Activated CD8-positive, alpha-beta memory T cell treated with anti-CD3 and anti-CD28 coated beads, Interleukin-2, amount 50 U/mL, for 4 hours (primary cell): ENCODE results near the gene NOTCH2.
"Not testable (repeated sequence)": the region's sequence is repeated elsewhere in the genome, so short reads cannot be mapped to it uniquely, and the experiment has no call there.

ENCODE experiments used
- DNase-seq: peaks from one replicate; pipeline ENCODE4 v3.0.0-alpha.2; 2020

Gene NOTCH2

DNA sequence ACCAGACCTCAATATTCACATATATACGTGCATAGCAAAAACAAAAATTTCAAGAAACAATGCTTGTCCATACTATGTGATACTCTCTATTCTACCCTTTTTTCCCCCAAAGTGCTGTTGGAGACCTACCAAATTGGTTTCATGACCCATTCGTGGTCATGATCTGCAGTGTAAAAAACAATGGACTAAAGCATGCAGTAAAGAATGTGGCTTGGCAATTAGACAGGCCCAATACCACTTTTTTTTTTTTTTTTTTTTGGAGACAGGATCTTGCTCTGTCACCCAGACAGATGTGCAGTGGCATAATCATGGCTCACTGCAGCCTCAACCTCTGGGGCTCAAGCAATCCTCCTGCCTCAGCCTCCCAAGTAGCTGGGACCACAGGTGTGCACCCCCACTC is 21.3 kb downstream of the NOTCH2 start:
- DNase-seq, result not testable (repeated sequence)

DNA sequence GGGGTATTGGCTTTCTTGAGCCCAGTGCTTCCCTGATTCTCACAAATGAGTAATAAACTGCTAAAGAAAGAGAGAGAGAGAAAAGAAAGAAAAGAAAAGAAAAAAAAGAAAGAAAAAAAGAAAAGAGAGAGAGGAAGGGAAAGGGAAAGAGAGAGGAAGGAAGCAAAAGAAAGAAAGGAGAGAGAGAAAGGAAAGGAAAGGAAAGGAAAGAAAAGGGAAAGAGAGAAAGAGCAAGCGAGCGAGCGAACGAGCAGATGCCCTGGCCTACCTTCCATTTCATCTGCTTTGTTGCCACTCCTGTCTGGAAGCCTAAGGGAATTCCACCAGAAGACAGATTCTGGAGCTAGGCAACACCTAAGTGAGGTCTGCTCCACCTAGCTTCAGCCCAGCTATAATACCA is 27.7 kb downstream of the NOTCH2 start:
- not testable (repeated sequence) for DNase-seq

DNA sequence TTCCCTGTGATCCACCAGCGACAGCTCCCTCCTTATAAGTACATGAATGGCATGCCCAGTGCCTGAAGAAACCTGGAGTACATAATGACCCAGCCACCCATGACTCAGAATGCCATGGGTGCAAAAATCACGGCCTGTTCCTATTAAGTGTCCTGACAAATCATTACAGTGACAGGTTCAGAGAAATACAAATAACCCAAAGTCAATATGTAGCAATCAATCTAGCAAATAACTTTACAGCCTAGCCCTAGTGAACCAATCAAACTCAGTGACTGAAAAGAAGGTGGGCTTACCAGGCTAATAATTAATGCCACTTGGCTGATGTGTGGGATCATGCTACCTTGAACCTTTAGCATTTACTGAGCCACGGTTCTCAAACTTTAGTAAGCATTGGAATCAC is 37.2 kb downstream of the NOTCH2 start:
- not testable (repeated sequence) for DNase-seq

DNA sequence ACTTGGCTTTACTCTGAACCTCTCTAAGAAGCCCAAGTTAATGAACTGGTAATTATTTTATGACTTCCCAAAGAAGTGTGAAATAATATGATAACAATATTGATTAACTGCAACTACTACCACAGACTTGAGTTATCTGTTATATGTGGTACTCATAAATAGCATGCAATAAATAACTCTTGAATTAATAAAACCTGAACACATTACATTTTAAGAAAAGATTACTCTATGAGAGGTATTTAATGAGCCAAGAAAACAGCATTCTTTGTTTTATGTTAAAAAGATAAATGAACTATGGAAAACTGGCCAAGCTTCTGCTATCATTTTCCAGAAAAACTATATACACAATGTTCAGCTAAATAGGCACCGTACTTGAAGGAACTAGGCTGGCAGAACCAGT is 45.7 kb downstream of the NOTCH2 start:
- not testable (repeated sequence) for DNase-seq

DNA sequence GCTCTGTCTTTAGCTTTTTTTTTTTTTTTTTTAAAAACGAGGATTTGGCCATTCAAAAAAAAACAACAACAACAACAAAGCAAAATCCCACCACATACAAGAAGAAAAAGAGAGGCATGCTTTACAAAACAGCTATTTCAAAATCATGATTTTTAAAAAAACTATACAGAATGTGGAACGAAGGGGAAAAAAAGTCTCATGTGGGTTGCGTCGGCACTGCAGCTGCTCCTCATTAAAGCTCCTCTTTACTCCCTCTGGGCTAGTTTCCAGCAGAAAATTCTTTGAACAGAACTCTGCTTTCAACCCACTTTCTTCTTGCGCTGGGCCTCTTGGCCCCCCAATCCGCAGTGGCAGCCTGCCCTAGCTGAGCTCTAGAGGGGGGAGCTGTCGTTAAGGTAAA is 54.5 kb downstream of the NOTCH2 start:
- DNase-seq, result not testable (repeated sequence)

DNA sequence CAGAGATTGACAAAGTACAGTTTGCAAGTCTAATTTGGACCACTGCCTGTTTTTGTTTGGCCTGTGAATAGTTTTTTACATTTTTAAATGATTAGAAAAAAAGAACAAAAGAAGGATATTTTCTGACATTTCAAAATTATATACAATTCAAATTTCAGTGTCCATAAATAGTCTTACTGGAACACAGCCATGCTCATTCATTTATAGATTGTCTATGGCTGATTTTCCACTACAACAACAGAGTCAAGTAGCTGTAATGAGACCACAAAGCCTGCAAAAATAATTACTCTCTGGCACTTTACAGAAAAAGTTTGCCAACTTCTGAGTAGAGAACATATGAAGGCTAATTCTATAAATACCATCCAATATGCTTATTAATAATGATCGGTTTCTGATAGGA is 61.1 kb downstream of the NOTCH2 start:
- not testable (repeated sequence) for DNase-seq

DNA sequence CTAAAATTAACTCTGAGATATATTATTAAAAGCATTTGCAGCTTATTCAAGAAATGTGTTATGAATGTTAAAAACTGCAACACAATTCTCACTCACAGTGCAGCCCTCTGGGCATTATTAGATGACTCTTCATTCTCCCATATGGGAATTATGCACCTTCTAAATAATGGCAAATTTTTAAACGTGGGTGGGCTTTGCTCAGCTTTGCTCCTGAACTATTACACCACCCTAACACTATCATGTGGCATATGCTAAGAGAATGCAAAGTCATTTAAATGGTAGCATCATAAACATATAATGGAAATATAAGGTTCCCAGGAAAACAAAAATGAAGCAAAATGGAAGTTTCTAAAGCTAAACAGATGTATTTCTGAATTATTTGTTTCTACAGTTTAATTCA is 61.6 kb downstream of the NOTCH2 start:
- not testable (repeated sequence) for DNase-seq

DNA sequence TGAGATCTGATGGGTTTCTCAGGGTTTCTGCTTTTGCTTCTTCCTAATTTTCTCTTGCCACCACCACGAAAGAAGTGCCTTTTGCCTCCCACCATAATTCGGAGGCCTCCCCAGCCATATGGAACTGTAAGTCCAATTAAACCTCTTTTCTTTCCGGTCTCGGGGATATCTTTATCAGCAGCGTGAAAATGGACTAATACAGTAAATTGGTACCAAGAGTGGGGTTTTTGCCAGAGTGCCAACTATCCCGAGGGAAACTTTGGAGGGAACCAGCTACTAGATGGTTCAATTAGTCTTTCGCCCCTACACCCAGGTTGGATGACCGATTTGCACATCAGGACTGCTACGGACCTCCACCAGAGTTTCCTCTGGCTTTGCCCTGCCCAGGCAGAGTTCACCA is 68.4 kb downstream of the NOTCH2 start:
- not testable (repeated sequence) for DNase-seq

DNA sequence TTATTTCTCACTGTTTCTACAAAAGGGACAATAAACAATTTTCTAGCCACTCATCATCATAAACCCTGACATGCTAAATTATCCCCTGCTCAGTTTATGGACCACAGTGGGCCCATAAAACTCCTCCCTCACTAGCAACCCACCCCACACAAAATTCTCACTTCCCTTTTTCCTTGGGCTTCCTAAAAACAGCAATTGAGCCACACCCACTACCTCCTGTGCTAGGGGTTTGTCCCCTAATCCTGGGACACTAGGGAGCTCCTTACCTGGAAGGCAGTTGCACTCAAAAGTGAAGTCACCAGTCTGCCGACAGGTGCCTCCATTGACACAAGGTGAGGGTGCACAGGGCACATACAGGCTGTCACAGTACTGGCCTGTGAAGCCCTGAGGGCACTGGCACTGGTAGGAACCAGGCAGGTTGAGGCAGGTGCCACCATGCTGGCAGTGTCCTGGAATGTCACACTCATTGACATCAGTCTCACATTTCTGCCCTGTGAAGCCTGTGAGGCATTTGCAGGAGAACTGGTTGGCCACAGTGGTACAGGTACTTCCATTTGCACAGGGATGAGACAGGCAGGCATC is 72.6 kb downstream of the NOTCH2 start:
- DNase-seq, result not testable (repeated sequence)

DNA sequence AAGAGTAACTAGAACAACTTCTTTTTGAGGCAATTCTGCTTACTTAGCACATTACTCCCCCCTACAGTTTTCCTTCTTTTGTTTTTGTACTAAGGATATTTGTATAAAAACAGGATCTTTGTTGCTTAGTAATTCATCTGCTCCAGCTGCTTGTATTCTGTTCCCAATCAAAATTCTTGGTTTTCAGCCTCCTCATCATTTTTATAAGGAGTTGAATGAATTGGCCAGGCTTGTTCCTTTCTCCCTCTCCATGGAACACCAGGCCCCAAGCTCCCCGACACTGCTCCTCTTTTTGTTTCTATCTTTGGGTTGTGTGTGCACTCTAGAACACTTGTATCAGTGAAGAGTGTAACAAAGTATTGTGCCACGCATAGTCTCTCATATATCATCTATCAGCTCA is 73.5 kb downstream of the NOTCH2 start:
- not testable (repeated sequence) for DNase-seq

DNA sequence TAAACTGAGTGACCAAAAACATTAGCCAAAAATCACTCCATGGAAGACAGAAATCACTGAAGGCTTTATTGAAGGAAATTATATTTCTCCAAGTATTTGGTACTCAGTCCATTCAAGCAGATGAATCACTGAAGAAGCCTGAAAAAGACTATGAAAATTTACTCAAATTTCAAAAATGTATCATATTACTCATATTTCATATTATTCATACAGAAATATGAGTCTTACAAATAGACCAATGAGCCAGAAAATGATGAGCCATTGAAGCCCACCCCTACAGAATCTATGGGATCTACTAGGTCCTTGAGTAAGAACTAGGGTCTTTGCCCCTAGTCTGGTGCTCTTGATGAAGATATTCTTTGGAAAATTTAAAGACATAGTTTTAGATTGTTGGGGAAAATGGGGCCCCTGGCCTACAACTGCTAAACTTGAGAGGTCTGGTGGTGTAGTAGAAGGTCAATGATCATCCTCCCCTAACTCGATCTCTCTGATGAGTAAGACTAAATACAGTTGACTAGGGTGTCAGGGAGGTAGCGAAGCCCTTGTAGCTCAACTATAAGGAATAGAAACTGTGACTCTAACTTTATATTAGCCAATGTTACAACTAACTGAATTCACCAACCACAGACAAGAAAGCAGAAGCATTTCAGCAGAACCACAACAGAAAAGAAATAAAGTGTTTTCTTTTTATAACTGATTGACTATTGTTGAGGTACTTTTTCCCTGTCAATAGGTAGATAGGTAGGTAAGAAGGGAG is 81.0 kb downstream of the NOTCH2 start:
- no peak for DNase-seq

DNA sequence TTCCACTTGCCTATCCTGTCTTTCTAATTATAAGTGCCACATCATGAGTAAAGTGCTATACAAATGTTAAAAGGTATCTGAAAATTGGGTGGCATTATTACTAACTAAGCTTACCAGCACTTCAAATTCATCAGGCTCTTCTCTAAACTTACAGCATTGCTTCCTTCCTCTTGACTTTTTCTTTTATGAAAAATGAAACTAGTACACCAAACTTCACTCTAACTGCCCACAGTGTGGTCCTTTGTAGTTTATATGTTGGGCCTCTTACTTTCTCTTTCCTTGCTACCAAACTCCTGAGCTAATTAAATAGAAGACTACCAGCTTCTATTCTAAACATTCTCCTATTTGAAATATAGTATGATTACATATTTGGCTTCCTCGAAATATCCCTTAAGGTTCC is 81.8 kb downstream of the NOTCH2 start:
- DNase-seq, result no peak

DNA sequence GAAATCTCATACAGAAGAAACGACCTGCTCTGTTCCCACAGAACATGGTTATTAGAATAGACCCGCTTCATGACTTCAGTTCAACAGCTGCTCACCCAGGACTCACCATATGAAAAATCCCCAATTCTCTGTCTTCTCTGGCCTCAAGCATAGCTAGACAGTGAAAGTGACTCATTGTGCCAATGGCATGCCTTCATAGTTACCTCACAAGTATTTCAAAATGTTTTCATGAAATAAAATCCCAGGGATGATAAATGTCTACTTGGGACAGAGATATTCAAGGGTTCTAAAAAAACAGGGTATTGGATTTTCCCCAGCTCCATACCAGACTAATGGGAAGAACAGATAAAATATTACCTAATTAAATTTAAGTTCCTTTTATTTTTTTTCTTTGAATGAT is 82.3 kb downstream of the NOTCH2 start:
- no peak for DNase-seq

DNA sequence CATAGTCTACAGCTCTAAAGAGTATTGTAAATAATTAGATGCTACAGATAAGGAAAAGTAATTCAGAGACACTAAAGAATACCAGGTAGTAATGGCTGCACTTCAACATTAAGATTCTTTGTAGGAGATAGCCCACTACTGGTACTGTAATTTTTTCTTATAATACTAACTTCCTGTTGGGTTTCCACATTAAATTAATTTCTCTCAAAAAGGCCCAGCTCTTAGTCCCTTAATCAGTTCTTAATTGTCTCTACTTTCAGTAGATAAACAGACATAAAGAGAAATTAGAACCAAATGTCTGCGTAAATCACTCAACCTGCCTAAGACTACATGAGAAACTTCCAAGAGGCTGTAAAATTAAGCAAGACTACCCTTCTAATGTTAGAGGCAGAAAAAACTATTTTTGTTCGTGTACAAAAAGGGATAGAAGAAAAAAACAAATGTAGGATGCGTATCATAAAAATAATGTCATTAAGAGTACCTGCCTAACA is 83.4 kb downstream of the NOTCH2 start:
- no peak for DNase-seq

DNA sequence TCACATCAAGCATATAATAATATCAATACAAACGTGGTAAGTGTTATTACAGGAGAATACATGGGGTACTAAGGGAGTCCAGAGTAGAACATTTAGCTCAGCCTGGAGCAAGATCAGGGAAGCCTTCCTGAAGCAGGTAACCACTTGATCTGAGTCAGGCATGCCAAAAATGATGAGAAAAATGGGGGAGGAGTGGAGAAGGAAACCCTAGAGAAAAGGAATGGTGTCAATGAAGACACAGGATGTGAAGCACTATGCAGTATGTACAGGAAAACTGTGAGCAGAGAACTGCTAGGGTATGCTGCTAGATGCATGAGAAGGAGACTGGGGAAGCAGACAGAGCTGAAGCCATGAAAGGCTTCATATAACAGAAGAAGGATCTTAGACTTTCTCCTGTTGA is 84.7 kb downstream of the NOTCH2 start:
- DNase-seq, result no peak

DNA sequence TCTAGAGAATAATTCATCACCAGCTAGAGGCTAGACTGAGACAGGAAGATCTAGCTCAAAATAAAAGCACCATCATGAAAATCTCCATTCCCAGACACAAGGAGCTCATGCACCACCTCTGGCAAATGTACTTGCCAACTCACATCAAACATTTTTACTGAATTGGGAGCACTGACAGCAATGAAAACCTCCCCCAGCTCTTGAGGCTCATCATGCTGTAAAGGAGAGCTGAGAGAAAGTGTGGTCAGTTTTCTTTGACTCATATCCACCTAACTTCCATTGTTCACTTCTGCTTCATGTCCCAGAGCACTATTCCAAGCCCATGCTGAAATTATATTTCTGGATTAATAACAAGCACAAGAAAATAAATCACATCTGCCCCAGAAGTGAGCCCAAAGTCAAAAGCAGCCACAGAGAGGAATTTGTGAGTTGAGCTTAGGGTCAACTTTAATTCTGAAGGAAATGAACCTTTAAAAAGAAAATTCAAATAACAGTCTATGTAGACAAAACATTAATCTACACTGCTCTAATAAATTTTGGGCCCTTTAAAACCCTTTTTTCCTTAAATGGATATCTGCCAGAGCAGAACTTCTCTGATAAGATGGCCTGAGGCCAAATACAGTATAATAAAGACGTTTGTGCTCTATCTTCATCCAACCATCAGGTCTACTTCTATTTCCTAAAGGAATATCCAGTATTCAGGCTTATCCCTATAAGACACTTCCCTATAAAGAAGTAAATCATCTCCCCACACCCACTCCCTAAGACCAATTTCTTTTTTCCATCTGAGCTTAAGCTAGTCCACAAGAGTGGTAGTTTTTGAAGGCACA is 87.3 kb downstream of the NOTCH2 start:
- DNase-seq, result no peak

DNA sequence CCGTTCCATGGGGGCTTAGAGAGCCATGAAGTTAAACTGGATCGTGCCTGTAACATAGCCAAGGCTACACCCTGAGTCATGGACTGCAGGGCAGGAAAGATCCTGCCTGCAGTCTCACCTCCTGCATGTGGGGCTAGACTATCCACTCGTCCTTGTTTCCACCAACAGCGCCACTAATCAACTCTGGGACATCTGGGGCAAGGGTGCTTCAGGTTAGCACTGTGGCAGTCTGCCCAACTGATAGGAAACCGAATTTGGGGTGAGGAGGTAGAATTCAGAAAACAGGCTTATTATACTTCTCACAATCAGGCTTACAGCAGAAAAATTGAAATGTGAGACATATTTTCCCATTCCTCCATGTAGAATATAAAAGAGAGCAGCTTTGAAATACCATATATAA is 88.0 kb downstream of the NOTCH2 start:
- no peak for DNase-seq

DNA sequence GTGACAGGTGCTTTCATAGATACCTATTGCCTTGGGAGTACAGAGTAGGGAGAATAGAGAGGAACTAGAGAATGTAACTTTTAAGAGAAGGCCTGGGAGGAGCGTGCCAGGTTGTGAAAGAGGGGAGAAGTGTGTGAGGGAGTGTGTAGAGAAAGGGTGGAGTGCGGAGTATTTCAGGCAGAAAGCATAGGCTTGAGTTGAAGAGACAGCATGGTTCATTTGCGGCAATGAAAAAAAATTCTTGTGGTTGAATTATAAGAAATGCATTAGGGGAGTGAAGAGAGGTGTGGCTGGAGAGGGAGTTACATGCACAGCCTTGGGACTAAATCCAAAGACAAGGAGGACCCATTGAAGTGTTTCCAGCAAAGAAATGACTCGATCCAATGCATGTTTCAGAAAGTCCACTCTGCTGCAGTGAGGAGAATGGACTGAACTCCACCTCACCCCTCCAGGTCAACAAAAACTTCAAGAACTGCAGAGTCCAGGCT is 91.4 kb downstream of the NOTCH2 start:
- no peak for DNase-seq

DNA sequence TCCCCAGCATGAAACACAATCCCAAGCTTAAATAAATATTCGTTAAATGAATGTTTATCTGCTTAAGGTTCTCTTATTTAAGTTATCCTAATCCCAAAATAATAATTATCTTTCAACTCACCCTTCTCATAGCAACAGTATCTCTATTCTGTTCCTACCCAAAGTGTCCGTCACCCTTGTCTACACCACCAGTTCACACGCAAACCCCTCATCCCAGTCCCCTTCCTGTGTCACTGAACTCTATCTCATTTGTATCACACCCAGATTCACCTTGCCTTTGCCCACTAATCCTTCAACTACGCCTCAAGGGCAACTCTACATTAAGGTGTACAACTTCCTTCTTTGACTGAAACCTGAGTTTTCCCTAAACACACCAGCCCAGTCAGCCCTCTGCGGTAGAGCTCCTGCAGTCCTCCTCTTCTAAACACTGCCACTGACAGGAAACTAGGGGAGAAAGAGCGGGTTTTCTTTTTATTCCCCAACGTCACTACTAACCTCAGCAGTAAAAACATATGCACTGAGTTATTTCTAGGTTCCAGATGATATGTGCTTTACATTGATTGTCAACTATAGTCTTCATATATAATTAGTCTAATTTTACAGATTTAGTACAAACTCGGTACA is 92.2 kb downstream of the NOTCH2 start:
- DNase-seq, result not testable (repeated sequence)

DNA sequence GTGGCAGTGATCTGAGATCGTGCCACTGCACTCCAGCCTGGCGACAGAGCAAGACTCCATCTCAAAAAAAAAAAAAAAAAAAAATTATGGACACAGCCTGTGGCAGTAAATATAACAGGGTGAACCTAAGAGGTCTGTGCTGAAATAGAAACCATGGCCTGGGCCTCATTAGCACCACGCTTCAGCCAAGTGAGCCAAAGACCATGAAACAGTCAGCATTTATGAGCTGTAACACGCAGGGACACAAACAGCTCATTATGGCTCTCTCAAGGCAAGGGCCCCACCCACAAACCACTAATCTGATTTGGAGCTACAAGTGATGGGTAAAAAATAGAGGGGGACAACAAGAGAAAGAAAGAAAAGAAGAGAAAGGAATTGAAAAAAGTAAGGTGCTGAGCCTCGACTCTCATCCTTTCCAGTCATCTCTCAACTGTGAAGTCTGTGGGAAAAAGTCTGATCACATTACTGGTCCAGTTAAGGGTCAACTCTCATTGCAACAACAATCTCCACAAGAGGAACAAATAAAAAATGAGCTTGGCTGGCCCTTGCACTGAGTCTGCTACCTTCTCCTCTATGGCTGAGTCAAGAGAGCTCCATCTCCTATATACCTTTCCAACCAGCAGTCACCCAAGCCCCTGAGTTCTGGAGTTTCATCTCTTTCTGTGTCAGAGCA is 93.7 kb downstream of the NOTCH2 start:
- not testable (repeated sequence) for DNase-seq

DNA sequence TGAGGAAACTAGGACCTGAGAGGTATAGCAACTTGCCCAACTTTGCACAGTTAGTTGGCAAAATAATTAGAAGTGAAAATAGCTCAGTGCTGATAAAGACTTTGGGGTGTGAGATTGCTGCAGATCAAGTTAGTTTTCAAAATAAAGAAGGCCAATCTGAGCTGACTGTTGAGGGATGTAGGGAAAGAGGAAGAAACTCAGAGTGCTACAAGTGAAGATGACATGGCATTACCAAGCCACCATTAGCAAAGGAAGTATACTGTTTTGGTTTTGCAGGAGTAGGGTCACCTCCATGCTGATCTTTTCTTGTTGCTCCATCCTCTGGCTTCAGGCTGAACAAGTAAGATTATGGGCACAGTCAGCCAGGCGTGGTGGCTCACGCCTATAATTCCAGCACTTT is 94.5 kb downstream of the NOTCH2 start:
- no peak for DNase-seq

DNA sequence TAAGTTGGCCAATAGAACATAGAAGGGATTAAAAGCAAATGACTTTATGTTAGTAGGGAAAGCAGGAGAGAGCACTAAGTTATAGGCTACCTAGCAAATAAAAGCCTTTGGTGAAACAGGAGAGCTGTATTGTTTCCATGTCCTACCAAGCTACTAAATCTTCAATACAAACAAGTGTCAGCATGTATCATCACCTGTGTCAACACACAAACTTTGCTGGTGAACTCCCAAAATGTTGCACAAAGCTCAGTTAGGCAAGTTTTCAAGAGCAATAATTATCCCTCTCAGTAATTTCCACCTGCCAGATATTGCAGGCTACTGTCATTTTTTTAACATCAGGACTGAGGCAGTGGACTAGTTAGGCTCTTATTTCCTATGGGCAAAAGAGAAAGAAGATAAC is 95.4 kb downstream of the NOTCH2 start:
- DNase-seq, result no peak
